DOHH2 (cell line): Measurements from ENCODE around the gene CIPC.
A peak's percentile ranks its signal among the peaks of the same experiment; 100 is the strongest.

Source experiments
- H3F3A ChIP-seq: fragments of 200-600 bp; sonication (generic), shearing (Covaris generic); 2 replicates; pipeline ENCODE4 v1.6.0; 2016; ENCODE audit warnings: antibody characterized with exemption, mild to moderate bottlenecking; ENCODE audit not compliant: control insufficient read depth, insufficient read depth
- H3K27ac ChIP-seq: fragments of 200-600 bp; sonication (generic); 2 replicates; pipeline ENCODE4 v1.5.1; 2014; ENCODE audit warnings: low read depth, mild to moderate bottlenecking, low read length, moderate library complexity
- H3K27me3 ChIP-seq: fragments of 200-600 bp; sonication (generic); 2 replicates; pipeline ENCODE4 v1.6.1; 2014; ENCODE audit warnings: mild to moderate bottlenecking, low read length, mixed read lengths; ENCODE audit not compliant: control insufficient read depth
- H3K36me3 ChIP-seq: fragments of 200-600 bp; sonication (generic); 2 replicates; pipeline ENCODE4 v1.6.1; 2014; ENCODE audit warnings: mild to moderate bottlenecking, low read length, moderate library complexity, mixed read lengths; ENCODE audit not compliant: control insufficient read depth
- H3K4me1 ChIP-seq: fragments of 200-600 bp; sonication (generic); 2 replicates; pipeline ENCODE4 v1.6.1; 2014; ENCODE audit warnings: mild to moderate bottlenecking, low read length, mixed read lengths; ENCODE audit not compliant: control insufficient read depth
- H3K4me2 ChIP-seq: fragments of 200-600 bp; sonication (generic); 2 replicates; pipeline ENCODE4 v1.6.0; 2014; ENCODE audit warnings: mild to moderate bottlenecking, low read length, moderate library complexity
- H3K4me3 ChIP-seq: fragments of 200-600 bp; sonication (generic); 2 replicates; pipeline ENCODE4 v1.5.1; 2014; ENCODE audit warnings: mild to moderate bottlenecking, low read length, mixed read lengths
- H3K79me2 ChIP-seq: fragments of 200-600 bp; sonication (generic); 2 replicates; pipeline ENCODE4 v1.6.1; 2014; ENCODE audit warnings: mild to moderate bottlenecking, low read length, mixed read lengths; ENCODE audit not compliant: control insufficient read depth
- H3K9me2 ChIP-seq: fragments of 200-600 bp; sonication (generic); replicated peaks from 2 replicates; pipeline ENCODE4 v1.6.1; 2014; ENCODE audit warnings: mild to moderate bottlenecking, low read length, mixed read lengths; ENCODE audit not compliant: control insufficient read depth
- H3K9me3 ChIP-seq: fragments of 200-600 bp; sonication (generic); 2 replicates; pipeline ENCODE4 v1.6.1; 2014; ENCODE audit warnings: antibody characterized with exemption, low read length, mixed read lengths; ENCODE audit not compliant: control insufficient read depth, insufficient read depth
- H4K20me1 ChIP-seq: fragments of 200-600 bp; sonication (generic); 2 replicates; pipeline ENCODE4 v1.6.0; 2014; ENCODE audit warnings: low read depth, mild to moderate bottlenecking, antibody characterized with exemption, low read length, moderate library complexity; ENCODE audit not compliant: control insufficient read depth, insufficient read depth
- EZH2phosphoT487 ChIP-seq: fragments of 200-600 bp; sonication (generic); IDR thresholded peaks from 2 replicates; pipeline ENCODE4 v1.6.1; 2017; ENCODE audit warnings: borderline replicate concordance, mild to moderate bottlenecking, antibody characterized with exemption, low read length, moderate library complexity, mixed read lengths
- TF ChIP-seq, protein P1 (sequence below): fragments of 200-600 bp; sonication (generic); IDR thresholded peaks from one replicate; pipeline ENCODE4 v1.5.1; 2014; ENCODE audit warnings: antibody characterized with exemption, mild to moderate bottlenecking, low read depth, low read length; ENCODE audit not compliant: poor library complexity, severe bottlenecking

Gene CIPC

DNA sequence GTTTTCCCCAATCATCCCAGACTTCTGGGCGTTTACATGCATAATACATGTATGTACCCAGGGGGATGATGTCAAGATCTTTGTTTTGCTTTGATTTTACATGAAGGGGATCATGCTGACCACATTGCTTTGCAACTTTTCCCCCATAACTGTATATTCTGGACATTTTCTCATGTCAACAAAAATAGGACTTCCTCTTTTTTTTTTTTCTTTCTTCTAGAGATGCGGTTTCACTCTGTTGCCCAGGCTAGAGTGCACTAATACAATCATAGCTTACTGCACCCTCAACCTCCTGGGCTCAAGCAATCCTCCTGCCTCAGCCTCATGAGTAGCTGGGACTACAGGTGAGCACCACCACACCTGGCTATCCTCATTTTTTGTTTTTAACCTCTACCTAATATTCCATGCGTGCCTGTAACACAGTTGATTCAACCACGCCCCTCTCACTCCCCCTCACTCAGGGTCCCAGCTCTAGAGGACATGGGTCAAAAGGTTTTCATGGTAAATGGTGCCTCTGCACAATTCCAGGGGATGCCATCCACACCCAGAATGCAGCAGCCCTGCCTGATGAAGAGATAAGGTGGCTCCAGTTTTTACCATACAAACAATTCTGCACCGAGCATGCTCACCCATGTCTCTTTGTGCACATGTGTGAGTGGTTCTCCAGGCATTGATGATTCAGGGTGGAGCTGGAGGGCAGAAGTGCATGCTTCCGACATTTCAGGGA lies 32.0 kb upstream of the CIPC start:
- Histone ChIP-seq H3K4me2 (peak overlapping the region; percentile 39), H3K27me3 (peaks cover 51% of the 10 kb centered on the region), H3K9me3 (no peaks in the 10 kb centered on the region), H3K79me2 (no peaks in the 10 kb centered on the region), H3K36me3 (no peaks in the 10 kb centered on the region), H3K4me3 (no peak overlapping the region), H3K9me2 (no peaks in the 10 kb centered on the region), H3K27ac (no peak overlapping the region), H3K4me1 (peaks cover 16% of the 10 kb centered on the region), H4K20me1 (peaks cover 5% of the 10 kb centered on the region; the same call in 1 of the 2 replicates), H3F3A (no peaks in the 10 kb centered on the region)
- TF ChIP-seq, protein P1, sequence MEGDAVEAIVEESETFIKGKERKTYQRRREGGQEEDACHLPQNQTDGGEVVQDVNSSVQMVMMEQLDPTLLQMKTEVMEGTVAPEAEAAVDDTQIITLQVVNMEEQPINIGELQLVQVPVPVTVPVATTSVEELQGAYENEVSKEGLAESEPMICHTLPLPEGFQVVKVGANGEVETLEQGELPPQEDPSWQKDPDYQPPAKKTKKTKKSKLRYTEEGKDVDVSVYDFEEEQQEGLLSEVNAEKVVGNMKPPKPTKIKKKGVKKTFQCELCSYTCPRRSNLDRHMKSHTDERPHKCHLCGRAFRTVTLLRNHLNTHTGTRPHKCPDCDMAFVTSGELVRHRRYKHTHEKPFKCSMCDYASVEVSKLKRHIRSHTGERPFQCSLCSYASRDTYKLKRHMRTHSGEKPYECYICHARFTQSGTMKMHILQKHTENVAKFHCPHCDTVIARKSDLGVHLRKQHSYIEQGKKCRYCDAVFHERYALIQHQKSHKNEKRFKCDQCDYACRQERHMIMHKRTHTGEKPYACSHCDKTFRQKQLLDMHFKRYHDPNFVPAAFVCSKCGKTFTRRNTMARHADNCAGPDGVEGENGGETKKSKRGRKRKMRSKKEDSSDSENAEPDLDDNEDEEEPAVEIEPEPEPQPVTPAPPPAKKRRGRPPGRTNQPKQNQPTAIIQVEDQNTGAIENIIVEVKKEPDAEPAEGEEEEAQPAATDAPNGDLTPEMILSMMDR: no peak
- TF ChIP-seq EZH2phosphoT487: no peak

DNA sequence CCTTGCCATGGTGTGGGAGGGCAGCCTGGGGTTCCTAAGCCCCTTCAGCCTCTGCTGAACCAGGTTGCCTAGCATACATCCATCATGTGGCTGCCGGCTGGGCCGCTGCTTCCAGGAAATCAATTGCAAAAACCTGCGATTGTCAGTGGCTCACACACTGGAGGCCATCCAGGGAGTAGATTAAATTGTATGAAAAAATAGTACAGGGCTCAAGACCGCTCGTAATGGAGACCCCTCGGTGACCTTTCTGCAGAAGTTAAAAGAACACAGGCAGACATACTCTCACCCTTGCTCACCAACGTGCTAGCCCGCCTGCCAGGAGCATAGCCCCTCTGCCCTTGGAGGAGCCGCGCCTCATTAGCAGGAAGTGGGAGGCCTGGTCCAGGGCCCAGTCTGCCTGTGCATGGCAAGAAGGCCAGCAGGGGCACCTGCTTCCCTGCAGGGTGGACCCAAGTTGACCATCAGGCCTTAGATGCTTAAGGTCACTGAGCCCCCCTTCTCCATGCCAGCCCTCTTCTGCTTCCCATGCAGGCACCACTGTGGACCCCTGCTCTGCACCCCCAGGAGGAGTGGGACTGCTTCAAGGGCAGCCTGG lies 31.4 kb upstream of the CIPC start:
- TF ChIP-seq, protein P1: no peak
- no peak for TF ChIP-seq EZH2phosphoT487
- H3K4me3 ChIP-seq: no peak overlapping the region
- peaks cover 5% of the 10 kb centered on the region; the same call in 1 of the 2 replicates for H4K20me1 ChIP-seq
- no peaks in the 10 kb centered on the region for H3K9me3 ChIP-seq
- no peaks in the 10 kb centered on the region for H3F3A ChIP-seq
- no peaks in the 10 kb centered on the region for H3K79me2 ChIP-seq
- H3K27me3 ChIP-seq: peaks cover 51% of the 10 kb centered on the region
- no peak overlapping the region for H3K27ac ChIP-seq
- H3K9me2 ChIP-seq: no peaks in the 10 kb centered on the region
- H3K4me2 ChIP-seq: no peak overlapping the region
- H3K4me1 ChIP-seq: peaks cover 16% of the 10 kb centered on the region
- H3K36me3 ChIP-seq: no peaks in the 10 kb centered on the region

DNA sequence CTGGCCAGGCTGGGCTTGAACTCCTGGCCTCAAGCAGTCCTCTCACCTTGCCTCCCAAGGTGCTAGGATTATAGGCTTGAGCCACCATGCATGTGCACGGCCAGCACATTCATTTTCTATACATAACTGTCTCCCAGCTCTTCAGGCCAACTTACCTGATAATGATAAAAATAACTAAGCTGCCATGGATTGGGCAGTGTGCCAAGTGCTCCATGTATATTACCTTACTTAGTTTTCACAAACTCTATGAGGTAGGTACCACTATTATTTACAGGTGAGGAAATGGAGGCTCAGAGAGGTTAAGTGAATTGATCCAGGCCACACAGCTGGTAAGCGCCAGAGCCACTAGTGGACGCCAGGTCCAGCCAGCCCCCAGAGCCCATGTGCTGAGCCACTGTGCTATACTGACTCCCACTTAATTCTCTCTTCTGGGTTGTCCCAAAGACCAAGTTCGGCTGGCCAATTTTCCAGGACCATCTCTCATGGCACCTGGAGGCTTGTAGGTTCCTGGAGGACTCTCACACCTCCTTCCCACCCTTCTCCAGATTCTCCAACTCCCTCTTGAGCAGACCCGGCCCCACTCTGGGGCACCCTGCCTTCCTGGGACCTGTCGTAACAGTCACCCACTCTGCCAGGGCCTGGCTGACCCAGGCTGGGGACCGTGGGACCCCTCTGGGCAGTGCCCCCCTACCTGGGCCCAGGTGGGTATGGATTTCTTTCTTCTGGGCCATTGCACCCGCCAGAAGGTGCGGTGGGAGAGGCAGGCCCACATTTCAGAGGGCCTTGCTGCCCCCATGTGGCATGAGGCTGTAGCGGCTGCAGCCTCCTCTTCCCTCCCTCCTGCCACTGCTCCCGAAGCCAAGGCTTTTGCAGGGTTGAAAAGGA lies 30.2 kb upstream of the CIPC start:
- peaks cover 54% of the 10 kb centered on the region for H3K27me3 ChIP-seq
- H4K20me1 ChIP-seq: peaks cover 5% of the 10 kb centered on the region; the same call in 1 of the 2 replicates
- no peaks in the 10 kb centered on the region for H3K36me3 ChIP-seq
- H3K27ac ChIP-seq: no peak overlapping the region
- no peaks in the 10 kb centered on the region for H3K79me2 ChIP-seq
- no peaks in the 10 kb centered on the region for H3K9me3 ChIP-seq
- TF ChIP-seq, protein P1: peak; percentile 93
- TF ChIP-seq EZH2phosphoT487: no peak
- no peak overlapping the region for H3K4me3 ChIP-seq
- H3K4me1 ChIP-seq: peaks cover 16% of the 10 kb centered on the region
- no peaks in the 10 kb centered on the region for H3F3A ChIP-seq
- no peak overlapping the region for H3K4me2 ChIP-seq
- no peaks in the 10 kb centered on the region for H3K9me2 ChIP-seq
